ENCODE results near the gene CPO. TPM values are rescaled to one million over a fixed set of nuclear protein-coding genes. Genes with fewer than 3 reads are reported as not detected.

Gene CPO
- total and polyA plus RNA-seq, 7 donors: 0.12 to 1.1 (median 0.95) TPM; not detected in 2

DNA sequence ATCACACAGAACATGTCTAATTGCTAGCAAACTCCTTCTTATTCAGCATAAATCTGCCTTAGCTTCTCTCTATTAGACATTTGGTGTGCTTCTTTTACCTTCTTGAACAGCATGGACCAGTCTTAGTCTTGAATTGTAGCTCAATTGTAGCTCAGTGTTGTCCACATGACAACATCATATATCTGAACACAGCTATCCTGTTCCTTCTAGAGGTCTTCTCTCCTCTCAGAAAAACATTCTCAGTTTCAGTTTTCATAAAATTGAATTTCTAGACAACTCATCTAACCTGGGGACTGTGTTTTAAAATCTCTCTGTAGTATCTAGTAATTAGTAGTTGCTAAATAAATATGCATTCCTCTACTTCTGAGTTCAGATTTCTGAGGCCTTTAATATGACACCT, 47.6 kb downstream of the CPO start:
- Histone ChIP-seq H3K4me3 (no peak overlapping the region), H3K27ac (no peak overlapping the region), H3K27me3 (no peaks in the 10 kb centered on the region), H3K36me3 (no peaks in the 10 kb centered on the region), H3K9me3 (no peaks in the 10 kb centered on the region), H3K4me1 (peaks cover 0 to 26% (median 19%) of the 10 kb centered on the region in 4 donors)
- DNase-seq: no peak
- intact Hi-C loops (cut with DNase I): loop anchor here (10.0 kb wide), 2 partner anchors 292 to 348 kb away; no protein-coding TSS in a partner anchor
- TF ChIP-seq EP300 (IDR thresholded peaks at IDR 0.05): no peak
- TF ChIP-seq, protein P1, sequence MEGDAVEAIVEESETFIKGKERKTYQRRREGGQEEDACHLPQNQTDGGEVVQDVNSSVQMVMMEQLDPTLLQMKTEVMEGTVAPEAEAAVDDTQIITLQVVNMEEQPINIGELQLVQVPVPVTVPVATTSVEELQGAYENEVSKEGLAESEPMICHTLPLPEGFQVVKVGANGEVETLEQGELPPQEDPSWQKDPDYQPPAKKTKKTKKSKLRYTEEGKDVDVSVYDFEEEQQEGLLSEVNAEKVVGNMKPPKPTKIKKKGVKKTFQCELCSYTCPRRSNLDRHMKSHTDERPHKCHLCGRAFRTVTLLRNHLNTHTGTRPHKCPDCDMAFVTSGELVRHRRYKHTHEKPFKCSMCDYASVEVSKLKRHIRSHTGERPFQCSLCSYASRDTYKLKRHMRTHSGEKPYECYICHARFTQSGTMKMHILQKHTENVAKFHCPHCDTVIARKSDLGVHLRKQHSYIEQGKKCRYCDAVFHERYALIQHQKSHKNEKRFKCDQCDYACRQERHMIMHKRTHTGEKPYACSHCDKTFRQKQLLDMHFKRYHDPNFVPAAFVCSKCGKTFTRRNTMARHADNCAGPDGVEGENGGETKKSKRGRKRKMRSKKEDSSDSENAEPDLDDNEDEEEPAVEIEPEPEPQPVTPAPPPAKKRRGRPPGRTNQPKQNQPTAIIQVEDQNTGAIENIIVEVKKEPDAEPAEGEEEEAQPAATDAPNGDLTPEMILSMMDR (IDR thresholded peaks at IDR 0.05): no peak
- no peak for TF ChIP-seq POLR2AphosphoS5 (IDR thresholded peaks at IDR 0.05)
- no peak for TF ChIP-seq POLR2A (IDR thresholded peaks at IDR 0.05)

DNA sequence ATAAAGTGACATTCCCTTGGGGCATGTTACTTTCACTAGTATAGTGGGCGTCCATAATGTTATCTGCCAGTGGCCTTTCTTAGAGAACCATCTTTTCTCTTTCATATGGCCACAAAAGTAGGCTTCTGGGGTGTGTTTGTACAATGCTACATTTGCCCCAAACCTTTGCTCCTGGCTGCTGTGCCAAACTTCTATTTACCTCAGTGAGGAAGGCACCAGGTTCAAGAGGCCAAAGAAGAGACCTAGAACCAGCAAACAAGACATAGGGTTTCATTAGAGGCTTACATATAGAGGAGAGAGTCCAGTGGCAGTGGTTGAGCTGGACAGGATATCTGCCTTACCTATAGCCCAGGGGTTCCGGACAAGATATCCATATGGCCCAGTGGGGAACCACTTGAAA, 48.5 kb downstream of the CPO start:
- Histone ChIP-seq H3K4me3 (no peak overlapping the region), H3K36me3 (no peaks in the 10 kb centered on the region), H3K27me3 (no peaks in the 10 kb centered on the region), H3K4me1 (peaks cover 0 to 17% (median 12%) of the 10 kb centered on the region in 4 donors), H3K27ac (no peak overlapping the region), H3K9me3 (no peaks in the 10 kb centered on the region)
- no peak for DNase-seq
- intact Hi-C loops (cut with DNase I): loop anchor here (10.0 kb wide), 2 partner anchors 293 to 347 kb away; no protein-coding TSS in a partner anchor
- TF ChIP-seq EP300 (IDR thresholded peaks at IDR 0.05) (no peak), POLR2AphosphoS5 (IDR thresholded peaks at IDR 0.05) (no peak), POLR2A (IDR thresholded peaks at IDR 0.05) (no peak)
- TF ChIP-seq, protein P1 (IDR thresholded peaks at IDR 0.05): no peak
- whole genome bisulfite sequencing, 2 donors: 90 to 93% methylated on average over 2 of the region's 2 CpGs

DNA sequence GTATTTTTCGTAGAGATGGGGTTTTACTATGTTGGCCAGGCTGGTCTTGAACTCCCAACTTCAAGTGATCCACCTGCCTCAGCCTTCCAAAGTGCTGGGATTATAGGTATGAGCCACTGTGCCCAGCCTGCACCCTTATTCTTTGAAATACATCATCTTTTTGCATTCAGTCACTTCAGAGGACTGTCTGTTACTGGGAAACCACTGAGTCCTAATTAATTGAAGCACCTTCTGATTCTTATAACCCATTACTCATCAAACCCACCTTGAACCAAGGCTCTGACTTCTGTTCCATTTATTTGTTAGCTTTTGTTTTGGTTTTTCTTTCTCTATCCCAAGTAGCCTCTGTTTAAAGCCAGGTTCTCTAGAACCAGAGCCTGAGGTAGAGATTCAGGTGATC, 49.6 kb downstream of the CPO start:
- no peaks in the 10 kb centered on the region for H3K9me3 ChIP-seq
- H3K27ac ChIP-seq: no peak overlapping the region
- no peak for DNase-seq
- no peaks in the 10 kb centered on the region for H3K27me3 ChIP-seq
- intact Hi-C loops (cut with DNase I): loop anchor here (10.0 kb wide), 2 partner anchors 294 to 346 kb away; no protein-coding TSS in a partner anchor
- no peaks in the 10 kb centered on the region for H3K36me3 ChIP-seq
- no peak overlapping the region for H3K4me3 ChIP-seq
- 81 to 94% methylated on average over 1 of the region's 1 CpG for WGBS, 2 donors
- TF ChIP-seq POLR2AphosphoS5 (IDR thresholded peaks at IDR 0.05): no peak
- peaks cover 0 to 6% (median 3%) of the 10 kb centered on the region in 4 donors for H3K4me1 ChIP-seq

DNA sequence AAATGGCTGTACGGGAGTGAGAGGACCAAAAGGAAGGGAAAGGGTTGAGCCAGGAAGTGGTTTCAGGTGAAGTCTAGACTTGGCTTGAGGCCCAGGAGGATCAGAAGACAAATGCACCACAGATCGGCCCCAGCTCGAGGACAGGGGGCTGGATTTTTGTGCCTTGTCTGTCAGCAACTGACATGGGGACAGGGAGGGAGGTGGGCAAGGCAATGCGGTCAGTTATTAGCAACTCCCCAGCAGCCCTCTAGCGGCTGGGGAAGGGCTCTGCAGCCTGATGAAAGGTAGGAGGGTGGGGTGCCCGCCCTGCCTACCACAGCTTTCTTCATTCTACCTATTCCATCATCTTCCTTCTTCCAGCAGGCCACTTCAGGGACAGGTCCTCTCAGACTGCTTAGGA, 50.0 kb downstream of the CPO start:
- Histone ChIP-seq H3K4me3 (no peak overlapping the region), H3K36me3 (no peaks in the 10 kb centered on the region), H3K27ac (no peak overlapping the region), H3K4me1 (peaks cover 0 to 6% (median 2%) of the 10 kb centered on the region in 4 donors), H3K9me3 (no peaks in the 10 kb centered on the region), H3K27me3 (no peaks in the 10 kb centered on the region)
- WGBS, 2 donors: 16 to 25% methylated on average over 6 of the region's 6 CpGs
- TF ChIP-seq, protein P1 (IDR thresholded peaks at IDR 0.05): peak in 2 of 4 experiments; percentile 17 to 37
- TF ChIP-seq POLR2AphosphoS5 (IDR thresholded peaks at IDR 0.05): no peak
- intact Hi-C loops (cut with DNase I): loop anchor here (10.0 kb wide), 2 partner anchors 295 to 345 kb away; no protein-coding TSS in a partner anchor
- DNase-seq: no peak

DNA sequence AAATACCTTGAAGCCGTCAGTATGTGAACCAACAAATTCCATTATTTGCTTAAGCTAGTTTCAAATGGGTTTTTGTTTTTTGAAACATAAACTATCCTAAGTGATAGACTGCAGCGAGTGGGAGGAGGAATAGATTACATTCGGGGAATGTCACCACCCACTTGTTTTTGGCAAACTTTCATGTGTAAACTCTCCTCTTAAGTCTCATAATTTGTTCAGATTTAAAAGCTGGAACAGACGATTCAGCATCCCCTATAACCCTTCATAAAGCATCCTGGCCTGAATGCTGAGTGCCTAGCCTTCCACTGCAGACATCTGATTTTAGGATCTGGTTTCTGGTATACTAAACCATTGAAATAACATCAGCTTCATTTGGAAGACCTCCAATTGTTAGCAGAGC, 51.0 kb downstream of the CPO start:
- no peaks in the 10 kb centered on the region for H3K27me3 ChIP-seq
- intact Hi-C loops (cut with DNase I): no loop called here
- no peak overlapping the region for H3K4me3 ChIP-seq
- no peaks in the 10 kb centered on the region for H3K9me3 ChIP-seq
- peaks cover 0 to 6% (median 2%) of the 10 kb centered on the region in 4 donors for H3K4me1 ChIP-seq
- WGBS, 2 donors: 42 to 65% methylated on average over 4 of the region's 4 CpGs
- no peaks in the 10 kb centered on the region for H3K36me3 ChIP-seq
- TF ChIP-seq, protein P1 (IDR thresholded peaks at IDR 0.05): no peak
- TF ChIP-seq POLR2AphosphoS5 (IDR thresholded peaks at IDR 0.05) (no peak), EP300 (IDR thresholded peaks at IDR 0.05) (no peak), POLR2A (IDR thresholded peaks at IDR 0.05) (no peak)
- DNase-seq: no peak
- no peak overlapping the region for H3K27ac ChIP-seq
